K562 (cell line): Measurements from ENCODE around the gene PGF. TPM values are rescaled to one million over a fixed set of nuclear protein-coding genes. Genes with fewer than 3 reads are reported as not detected.
A peak's percentile ranks its signal among the peaks of the same experiment; 100 is the strongest.

Source experiments
- ATAC-seq: fragments of 200-7000 bp; cut with Tn5 transposase; 3 replicates; pipeline ENCODE4 v1.9.1; 2020; ENCODE audit warnings: moderate library complexity
- BruUV-seq: library from RNA; stranded (reverse); fragments of 400-500 nt; replicated peaks from 2 replicates; lab custom pipeline; 2021; lab: Mats Ljungman, UMichigan
- CTCF ChIA-PET: fragments of 300-600 bp; formaldehyde crosslinking; extraction: SDS; loops from one replicate; lab custom pipeline; 2021; ENCODE audit warnings: low intra/inter-chr PET ratio; lab: Yijun Ruan, JAX
- POLR2A ChIA-PET: fragments of 300-600, 350-650 bp; sonication (Branson Sonifier 250); formaldehyde crosslinking; extraction: SDS; loops from one replicate; lab custom pipeline; 2021; ENCODE audit warnings: antibody characterized with exemption, inconsistent platforms; lab: Yijun Ruan, JAX
- DNase-seq, 4 experiments: peaks; one replicate each; pipeline versions ENCODE4 v3.0.0 to v3.0.0-alpha.2; 2011 to 2018; ENCODE audit warnings: low spot score in 3 of 4, mixed read lengths in 3 of 4; ENCODE audit errors: extremely low read depth in 1 of 4
- FAIRE-seq: peaks from 2 replicates; lab custom pipeline; 2011; peaks lifted over from hg19 to GRCh38; lab: Jason Lieb, UNC
- H2AFZ ChIP-seq: 2 replicates; pipeline ENCODE4 v1.6.0; 2011; ENCODE audit warnings: low read depth, low read length, control low read depth, inconsistent platforms
- H3K27ac ChIP-seq: fragments of 200-600 bp; 3 replicates; pipeline ENCODE4 v1.8.0; 2011; ENCODE audit warnings: low read depth, mild to moderate bottlenecking, control low read depth, inconsistent platforms, low read length, moderate library complexity, mixed read lengths; ENCODE audit errors: extremely low read depth
- H3K27me3 ChIP-seq, 2 experiments: fragments of 300-600 bp in 1 of 2; 2 replicates in 1 of 2; 3 replicates in 1 of 2; pipeline versions ENCODE4 v1.6.0 to v1.8.0; 2011; ENCODE audit warnings: inconsistent platforms in 2 of 2, low read length in 2 of 2, mild to moderate bottlenecking in 1 of 2, mixed read lengths in 1 of 2, moderate library complexity in 1 of 2; ENCODE audit not compliant: control insufficient read depth in 2 of 2, insufficient read depth in 2 of 2
- H3K36me3 ChIP-seq: fragments of 300-600 bp; 3 replicates; pipeline ENCODE4 v1.8.0; 2011; ENCODE audit warnings: mild to moderate bottlenecking, low read length, inconsistent platforms; ENCODE audit not compliant: control insufficient read depth, insufficient read depth
- H3K4me1 ChIP-seq, 2 experiments: fragments of 200-600 bp in 1 of 2; replicated peaks in 1 of 2; 2 replicates in 1 of 2; 3 replicates in 1 of 2; pipeline versions ENCODE4 v1.5.1 to v1.8.0; 2011; ENCODE audit warnings: inconsistent platforms in 2 of 2, low read length in 2 of 2, mild to moderate bottlenecking in 1 of 2, mixed read lengths in 1 of 2, moderate library complexity in 1 of 2; ENCODE audit not compliant: control insufficient read depth in 2 of 2, insufficient read depth in 2 of 2
- H3K4me2 ChIP-seq: 2 replicates; pipeline ENCODE4 v1.6.1; 2011; ENCODE audit warnings: low read length, control low read depth, inconsistent platforms, mixed read lengths; ENCODE audit not compliant: insufficient read depth
- H3K4me3 ChIP-seq: fragments of 200-600 bp; sonication (generic), shearing (Covaris generic); 2 replicates; pipeline ENCODE4 v1.5.1; 2016; ENCODE audit warnings: control low read depth, inconsistent platforms
- H3K79me2 ChIP-seq: fragments of 200-600 bp; 3 replicates; pipeline ENCODE4 v1.8.0; 2011; ENCODE audit warnings: low read length, inconsistent platforms; ENCODE audit not compliant: control insufficient read depth, insufficient read depth
- H3K9ac ChIP-seq, 2 experiments: 2 replicates each; pipeline versions ENCODE4 v1.6.0 to v1.6.1; 2011; ENCODE audit warnings: low read depth in 2 of 2, low read length in 2 of 2, control low read depth in 1 of 2, inconsistent platforms in 1 of 2, mild to moderate bottlenecking in 1 of 2, mixed read lengths in 1 of 2; ENCODE audit not compliant: insufficient read depth in 1 of 2
- H3K9me1 ChIP-seq: one replicate; pipeline ENCODE4 v1.6.0; 2011; ENCODE audit warnings: inconsistent platforms, mild to moderate bottlenecking, low read length, moderate library complexity; ENCODE audit not compliant: control insufficient read depth, insufficient read depth
- H3K9me3 ChIP-seq: replicated peaks from 2 replicates; pipeline ENCODE4 v1.5.1; 2011; ENCODE audit warnings: low read depth, low read length, inconsistent platforms; ENCODE audit not compliant: control insufficient read depth, insufficient read depth
- H4K20me1 ChIP-seq: replicated peaks from 2 replicates; pipeline ENCODE4 v1.6.1; 2011; ENCODE audit warnings: low read length, inconsistent platforms, mixed read lengths; ENCODE audit not compliant: control insufficient read depth, insufficient read depth
- ELF2 ChIP-seq: fragments of 250-450 bp; sonication (Bioruptor Pico); IDR thresholded peaks from 2 replicates; pipeline ENCODE4 v1.5.0; 2021; ENCODE audit warnings: mild to moderate bottlenecking
- TRIM25 ChIP-seq: fragments of 450-650 bp; IDR thresholded peaks from 2 replicates; pipeline ENCODE4 v1.7.0; 2016; ENCODE audit warnings: borderline replicate concordance
- ZNF316 ChIP-seq: fragments of 450-650 bp; IDR thresholded peaks from 2 replicates; pipeline ENCODE4 v1.6.1; 2016
- ZSCAN29 ChIP-seq: fragments of 450-650 bp; IDR thresholded peaks from 2 replicates; pipeline ENCODE4 v1.6.1; 2017
- WGBS: fragments of 100-300 bp; shearing (Covaris generic); methylation state at CpG from one replicate; pipeline ENCODE4 v1.1.6; 2016; ENCODE audit warnings: low coverage, mixed read lengths; ENCODE audit not compliant: insufficient coverage; ENCODE audit errors: missing lambda C conversion rate; 5-methylcytosine and 5-hydroxymethylcytosine counted together
- in situ Hi-C: fragments of 300-500 bp; cut with MboI; formaldehyde crosslinking; loops from 4 replicates; pipeline ENCODE4 v1.15.0; 2018; ENCODE audit warnings: inconsistent platforms, mixed read lengths
- intact Hi-C: fragments of 100-400 bp; cut with micrococcal nuclease; formaldehyde crosslinking; loops from 2 replicates; pipeline ENCODE4 v1.14.2; 2022
- polyA plus RNA-seq, 8 experiments: library from polyadenylated mRNA; depleted of rRNA in 4 of 8; stranded (reverse) in 5 of 8; unstranded in 3 of 8; fragments of >200 nt; fragmentation: Nextera tagmentation in 2 of 8; fragmentation: Illumina TruSeq in 1 of 8; extraction: Ambion mirVana in 2 of 8; extraction: Trizol in 1 of 8; gene quantifications; 2 replicates each; pipeline versions ENCODE4 v1.2.1 to v1.2.3, GENCODE V29; 2011 to 2014; ENCODE audit warnings: inconsistent platforms in 1 of 8, missing spikeins in 1 of 8
- total RNA-seq, 7 experiments: library from RNA; depleted of rRNA in 6 of 7; stranded (reverse); fragments of >200 nt in 6 of 7; fragmentation: Illumina TruSeq in 2 of 7; extraction: Trizol in 2 of 7; gene quantifications; 2 replicates each; pipeline versions ENCODE4 v1.2.1 to v1.2.3, GENCODE V29; 2011 to 2021; ENCODE audit warnings: low replicate concordance in 1 of 7

Gene PGF
- total and polyA plus RNA-seq, 9 of the 15 experiments (the other 6 are each of a cell fraction or from before 2014, with no cell fraction given) = 0.04 to 0.44 (median 0.18) TPM

- Histone ChIP-seq H3K27me3 (no peaks in the 10 kb centered on the region), H3K4me2 (no peak overlapping the region), H3K79me2 (no peaks in the 10 kb centered on the region), H3K9me3 (no peaks in the 10 kb centered on the region), H3K4me3 (no peak overlapping the region), H3K9me1 (no peaks in the 10 kb centered on the region), H4K20me1 (no peaks in the 10 kb centered on the region), H3K27ac (no peak overlapping the region), H2AFZ (no peak overlapping the region), H3K36me3 (no peaks in the 10 kb centered on the region), H3K9ac (peak overlapping the region in 1 of 2 experiments; percentile 58; a peak in 2 of 4 replicates), H3K4me1 (peaks cover 6 to 41% of the 10 kb centered on the region in 2 experiments; a peak in 3 of 5 replicates)
- CTCF ChIA-PET = interaction anchor here (3.7 kb wide), 1 partner anchor 140 kb away, joined by 21 read pairs; no protein-coding TSS in a partner anchor
- in situ Hi-C loops = no loop called here
- DNase-seq = no peak
- POLR2A ChIA-PET = interaction anchor here (0.7 kb wide), 1 partner anchor 26 kb away, joined by 3 read pairs; no protein-coding TSS in a partner anchor
- ATAC-seq = no peak
- no peak for TF ChIP-seq TRIM25
- TF ChIP-seq ZSCAN29 = no peak
- TF ChIP-seq ELF2 (CRISPR knock-in tag) = no peak
- TF ChIP-seq ZNF316 = no peak
- intact Hi-C loops = loop anchor here (5.0 to 10.0 kb wide), 2 partner anchors 54 to 356 kb away; partner anchors contain the start of gene EIF2B2
- no TSS peak for BruUV-seq
- 24% methylated on average over 18 of the region's 23 CpGs for WGBS
- no peak for FAIRE-seq
These were observed 6.9 kb downstream of the PGF start for GRCh38 chr14:74948228-74949175.
